ENCODE measurements around the gene SURF6.

Gene SURF6

GRCh38 chr9:133349965-133350616 is 14.1 kb upstream of the SURF6 start:
- Histone ChIP-seq H3K36me3 (ENCODE audit: insufficient read depth) (peaks cover 29% of the 10 kb centered on the region), H3K4me3 (IDR thresholded peaks at IDR 0.05; ENCODE audit: insufficient read depth, low read depth, low read length) (no peak overlapping the region), H3K27ac (peak overlapping the region; percentile 20; the same call in 1 of the 2 replicates), H3K9ac (no peak overlapping the region), H2AFZ (ENCODE audit: low read depth) (no peak overlapping the region), H4K20me1 (ENCODE audit: insufficient read depth) (peaks cover 7% of the 10 kb centered on the region; the same call in 1 of the 2 replicates), H3K79me2 (ENCODE audit: insufficient read depth, low read depth) (peaks cover 48% of the 10 kb centered on the region), H3K4me1 (ENCODE audit: low read depth, poor library complexity, severe bottlenecking) (peaks cover 28% of the 10 kb centered on the region), H3K27me3 (ENCODE audit: insufficient read depth, low read depth) (no peaks in the 10 kb centered on the region), H3K4me2 (peak overlapping the region; percentile 90; the same call in 1 of the 2 replicates)
- TF ChIP-seq CTCF (conservative IDR thresholded peaks at IDR 0.05; ENCODE audit: low read depth, low read length), result no peak

GRCh38 chr9:133348718-133349573 is 13.0 kb upstream of the SURF6 start:
- H3K36me3 ChIP-seq (ENCODE audit: insufficient read depth), result peaks cover 29% of the 10 kb centered on the region
- H3K79me2 ChIP-seq (ENCODE audit: insufficient read depth, low read depth), result peaks cover 38% of the 10 kb centered on the region
- peaks cover 7% of the 10 kb centered on the region; the same call in 1 of the 2 replicates for H4K20me1 ChIP-seq (ENCODE audit: insufficient read depth)
- TF ChIP-seq CTCF (conservative IDR thresholded peaks at IDR 0.05; ENCODE audit: low read depth, low read length), result no peak
- H3K27ac ChIP-seq, result peak overlapping the region; percentile 98
- H3K9ac ChIP-seq, result peak overlapping the region; percentile 100
- no peak overlapping the region for H3K4me3 ChIP-seq (IDR thresholded peaks at IDR 0.05; ENCODE audit: insufficient read depth, low read depth, low read length)
- H3K4me2 ChIP-seq, result peak overlapping the region; percentile 90
- peaks cover 22% of the 10 kb centered on the region for H3K4me1 ChIP-seq (ENCODE audit: low read depth, poor library complexity, severe bottlenecking)
- H3K27me3 ChIP-seq (ENCODE audit: insufficient read depth, low read depth), result no peaks in the 10 kb centered on the region
- no peak overlapping the region for H2AFZ ChIP-seq (ENCODE audit: low read depth)

GRCh38 chr9:133347985-133348717 is 12.2 kb upstream of the SURF6 start, which contains the start of the genes MED22 and RPL7A:
Gene MED22, minus strand, starts transcription at chr9:133348131. Its CDS starts 1,469 bp downstream, at chr9:133346662.
Gene RPL7A, plus strand, starts transcription at chr9:133348218. Its CDS starts 26 bp downstream, at chr9:133348244.
- H4K20me1 ChIP-seq (ENCODE audit: insufficient read depth), result peaks cover 7% of the 10 kb centered on the region; the same call in 1 of the 2 replicates
- peak within 1 kb of the TSS; percentile 90 for H3K4me2 ChIP-seq
- H3K79me2 ChIP-seq (ENCODE audit: insufficient read depth, low read depth), result peaks cover 38% of the 10 kb centered on the region
- H3K4me3 ChIP-seq (IDR thresholded peaks at IDR 0.05; ENCODE audit: insufficient read depth, low read depth, low read length), result no peak within 1 kb of the TSS
- TF ChIP-seq CTCF (conservative IDR thresholded peaks at IDR 0.05; ENCODE audit: low read depth, low read length), result no peak
- peaks cover 29% of the 10 kb centered on the region for H3K36me3 ChIP-seq (ENCODE audit: insufficient read depth)
- H2AFZ ChIP-seq (ENCODE audit: low read depth), result peak within 1 kb of the TSS; percentile 27; the same call in 1 of the 2 replicates
- peak within 1 kb of the TSS; percentile 98 for H3K27ac ChIP-seq
- no peaks in the 10 kb centered on the region for H3K27me3 ChIP-seq (ENCODE audit: insufficient read depth, low read depth)
- peaks cover 22% of the 10 kb centered on the region for H3K4me1 ChIP-seq (ENCODE audit: low read depth, poor library complexity, severe bottlenecking)
- peak within 1 kb of the TSS; percentile 100 for H3K9ac ChIP-seq

GRCh38 chr9:133347515-133347984 is 11.6 kb upstream of the SURF6 start:
- Histone ChIP-seq H2AFZ (ENCODE audit: low read depth) (peak overlapping the region; percentile 27; the same call in 1 of the 2 replicates), H3K79me2 (ENCODE audit: insufficient read depth, low read depth) (peaks cover 38% of the 10 kb centered on the region), H3K9ac (peak overlapping the region; percentile 100), H3K27me3 (ENCODE audit: insufficient read depth, low read depth) (no peaks in the 10 kb centered on the region), H3K4me3 (IDR thresholded peaks at IDR 0.05; ENCODE audit: insufficient read depth, low read depth, low read length) (no peak overlapping the region), H3K4me1 (ENCODE audit: low read depth, poor library complexity, severe bottlenecking) (peaks cover 22% of the 10 kb centered on the region), H4K20me1 (ENCODE audit: insufficient read depth) (peaks cover 7% of the 10 kb centered on the region; the same call in 1 of the 2 replicates), H3K27ac (peak overlapping the region; percentile 48), H3K4me2 (peak overlapping the region; percentile 87), H3K36me3 (ENCODE audit: insufficient read depth) (peaks cover 29% of the 10 kb centered on the region)
- no peak for TF ChIP-seq CTCF (conservative IDR thresholded peaks at IDR 0.05; ENCODE audit: low read depth, low read length)

All from KMS-11 (cell line).